Activated gamma-delta T cell (primary cell): ENCODE data around the gene UBQLN3.

Source experiments
- DNase-seq: peaks from one replicate; lab custom pipeline; 2025; lab: John Stamatoyannopoulos, UW

UBQLN3 gene

GRCh38 chr11:5505363-5506048 lies 4.3 kb downstream of the UBQLN3 start:
- DNase-seq, result no peak

DNA sequence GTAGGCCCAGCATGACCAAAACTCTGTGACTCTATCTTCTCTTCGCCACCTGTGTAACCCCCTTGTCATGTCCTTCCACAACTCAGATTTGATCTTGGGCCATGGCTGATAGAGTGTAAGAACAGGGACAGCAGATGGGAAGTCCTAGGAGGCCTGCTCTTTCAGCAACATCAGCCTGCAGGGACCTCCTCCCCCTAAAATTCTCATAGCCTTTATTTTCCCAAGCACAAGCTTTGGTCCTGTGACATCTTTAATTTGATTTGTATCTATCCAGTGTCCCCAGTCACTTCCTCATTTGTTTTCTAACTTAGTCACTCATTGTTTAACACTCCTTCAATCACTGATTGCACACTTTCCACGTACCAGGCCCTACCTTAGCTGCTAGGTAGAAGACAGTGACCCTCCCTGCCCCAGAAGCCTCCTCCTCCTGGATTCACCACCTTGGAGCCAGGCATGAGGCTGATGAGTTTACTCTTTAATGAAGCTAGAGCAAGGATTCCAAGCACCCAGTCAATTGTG lies 5.3 kb downstream of the UBQLN3 start:
- no peak for DNase-seq

- no peak for DNase-seq
Observed at GRCh38 chr11:5500393-5500801, 9.4 kb downstream of the UBQLN3 start.

GRCh38 chr11:5499671-5500070 lies 10.1 kb downstream of the UBQLN3 start:
- DNase-seq, result no peak

GRCh38 chr11:5489576-5490357 lies 20.0 kb downstream of the UBQLN3 start:
- no peak for DNase-seq

DNA sequence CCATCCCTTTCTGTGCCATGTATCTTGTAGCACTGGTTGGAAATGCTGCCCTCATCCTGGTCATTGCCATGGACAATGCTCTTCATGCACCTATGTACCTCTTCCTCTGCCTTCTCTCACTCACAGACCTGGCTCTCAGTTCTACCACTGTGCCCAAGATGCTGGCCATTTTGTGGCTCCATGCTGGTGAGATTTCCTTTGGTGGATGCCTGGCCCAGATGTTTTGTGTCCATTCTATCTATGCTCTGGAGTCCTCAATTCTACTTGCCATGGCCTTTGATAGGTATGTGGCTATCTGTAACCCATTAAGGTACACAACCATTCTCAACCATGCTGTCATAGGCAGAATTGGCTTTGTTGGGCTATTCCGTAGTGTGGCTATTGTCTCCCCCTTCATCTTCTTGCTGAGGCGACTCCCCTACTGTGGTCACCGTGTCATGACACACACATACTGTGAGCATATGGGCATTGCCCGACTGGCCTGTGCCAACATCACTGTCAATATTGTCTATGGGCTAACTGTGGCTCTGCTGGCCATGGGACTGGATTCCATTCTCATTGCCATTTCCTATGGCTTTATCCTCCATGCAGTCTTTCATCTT lies 20.9 kb downstream of the UBQLN3 start:
- DNase-seq, result no peak

DNA sequence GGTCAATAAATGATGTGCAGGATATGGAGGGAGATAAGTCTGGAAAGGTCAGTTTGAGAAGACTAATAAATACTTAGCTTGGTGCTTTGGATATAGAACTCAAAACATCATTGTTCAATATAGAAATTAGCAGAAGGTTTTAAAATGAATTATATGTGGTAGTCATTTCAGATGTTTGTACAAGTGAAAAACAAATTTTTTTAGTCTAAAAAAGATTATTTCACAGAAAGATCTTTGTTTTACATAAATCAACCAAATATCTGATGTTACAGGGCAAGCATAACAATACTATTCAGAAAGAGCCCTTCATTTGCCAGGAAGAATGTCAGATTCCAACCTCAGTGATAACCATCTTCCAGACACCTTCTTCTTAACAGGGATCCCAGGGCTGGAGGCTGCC lies 21.4 kb downstream of the UBQLN3 start, which contains the start of gene OR52D1:
TSS of gene OR52D1 (plus strand) at position 301 of the 400 bp plus-strand sequence. CDS start at position 323, 22 bp downstream.
- no peak for DNase-seq

GRCh38 chr11:5486421-5486820 lies 23.3 kb downstream of the UBQLN3 start:
- DNase-seq, result no peak

GRCh38 chr11:5486003-5486402 lies 23.8 kb downstream of the UBQLN3 start:
- DNase-seq, result no peak

DNA sequence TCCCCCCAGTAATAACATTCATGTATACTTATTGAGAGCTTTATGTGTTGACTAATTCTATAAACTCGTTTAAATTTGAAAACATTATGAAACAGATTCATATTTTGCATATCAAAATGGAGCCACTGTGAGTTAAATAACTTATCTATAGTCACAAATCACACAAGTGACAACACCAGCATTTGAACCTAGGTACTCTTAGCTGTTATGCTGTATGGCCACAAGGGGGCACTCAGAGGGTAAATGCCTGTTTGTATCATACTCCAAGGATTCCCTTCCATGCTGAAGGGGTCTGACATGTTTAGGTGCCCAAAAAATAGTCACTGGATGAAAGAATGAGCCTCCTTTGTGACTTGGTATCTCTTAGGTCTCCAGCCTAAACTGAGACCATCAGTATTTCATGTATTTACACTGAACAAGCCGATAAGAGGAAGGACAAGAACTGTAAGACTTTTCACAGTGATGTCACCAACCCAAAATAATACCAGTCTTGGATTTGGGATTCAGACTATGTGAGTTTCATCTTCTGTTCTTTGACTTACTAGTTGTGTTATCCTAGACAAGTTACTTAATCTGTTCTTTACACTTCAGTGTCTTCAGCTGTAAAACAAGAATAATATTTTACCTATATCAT lies 33.5 kb downstream of the UBQLN3 start:
- no peak for DNase-seq

GRCh38 chr11:5473921-5474320 lies 35.8 kb downstream of the UBQLN3 start:
- DNase-seq, result no peak

DNA sequence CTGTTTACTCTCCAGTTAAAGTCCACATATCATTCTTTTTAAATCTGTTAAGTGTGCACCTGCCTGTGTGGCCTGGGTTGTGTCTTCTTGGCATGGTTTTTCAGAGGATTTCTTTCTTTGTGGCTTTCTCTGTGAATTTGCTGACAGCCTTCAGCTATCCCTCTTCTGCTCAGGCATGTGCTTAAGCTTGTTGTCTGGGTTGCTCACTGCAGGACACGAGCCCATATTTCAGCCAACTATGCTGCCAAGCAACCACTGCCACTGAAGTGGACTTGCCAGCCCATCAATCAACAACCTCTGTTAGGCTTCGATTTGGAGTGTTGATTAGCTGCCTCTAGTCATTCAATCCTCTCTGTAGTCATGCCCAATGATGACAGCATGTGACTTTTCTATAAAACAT lies 42.2 kb downstream of the UBQLN3 start:
- DNase-seq, result no peak

- no peak for DNase-seq
Observed at GRCh38 chr11:5460983-5461621, 48.7 kb downstream of the UBQLN3 start.
